Right hindlimb (tissue), 1 donor: ENCODE measurements around the gene FAM72D.
"Not testable (repeated sequence)": the region's sequence is repeated elsewhere in the genome, so short reads cannot be mapped to it uniquely, and the experiment has no call there.

ENCODE experiments used
- DNase-seq: peaks from one replicate; pipeline ENCODE4 v3.0.0-alpha.2; 2018

Gene FAM72D

DNA sequence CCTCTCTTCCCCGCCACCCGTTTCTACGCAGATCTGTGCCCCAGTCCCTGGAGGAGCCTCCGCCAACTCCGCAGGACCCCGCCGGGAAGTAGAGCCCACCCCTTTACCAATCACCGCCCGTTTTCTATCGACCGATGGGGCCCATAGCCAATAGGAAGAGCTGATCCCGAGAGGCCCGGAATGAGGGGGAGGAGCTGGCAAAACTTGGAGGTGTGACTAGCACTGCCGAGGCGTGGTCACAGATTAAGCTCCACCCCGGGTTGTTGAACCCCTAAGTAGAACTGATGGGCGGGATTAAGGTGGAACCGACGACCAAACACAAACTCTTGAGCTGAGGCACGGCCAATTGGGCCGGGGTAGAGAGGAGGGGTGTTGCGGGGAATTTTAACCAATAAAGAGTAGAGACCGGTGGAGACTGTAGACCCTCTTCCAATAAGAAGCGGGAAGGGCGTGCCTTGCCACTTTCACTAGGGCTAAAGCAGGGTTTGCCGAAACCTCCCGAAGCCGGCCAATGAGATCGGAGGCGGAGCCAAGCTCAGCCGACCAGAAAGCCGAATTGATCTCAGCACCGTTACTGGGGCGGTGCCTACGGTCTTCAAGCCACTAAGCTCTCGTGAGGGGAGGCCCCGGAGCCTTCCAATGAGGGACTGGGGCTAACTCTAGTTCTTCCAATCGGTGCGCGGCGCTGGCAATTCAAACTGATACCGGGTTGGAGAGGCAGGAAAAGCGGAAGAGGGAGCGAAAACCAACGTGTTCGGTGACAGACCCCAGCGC lies at the start of gene FAM72D, which contains the start of gene SRGAP2B:
Gene FAM72D (plus strand): TSS at position 691 of the 774 bp plus-strand sequence. CDS start 874 bp downstream, outside the sequence.
Gene SRGAP2B (minus strand): TSS at position 45 of the 774 bp plus-strand sequence. CDS start 2,427 bp downstream, outside the sequence.
- DNase-seq: not testable (repeated sequence)

DNA sequence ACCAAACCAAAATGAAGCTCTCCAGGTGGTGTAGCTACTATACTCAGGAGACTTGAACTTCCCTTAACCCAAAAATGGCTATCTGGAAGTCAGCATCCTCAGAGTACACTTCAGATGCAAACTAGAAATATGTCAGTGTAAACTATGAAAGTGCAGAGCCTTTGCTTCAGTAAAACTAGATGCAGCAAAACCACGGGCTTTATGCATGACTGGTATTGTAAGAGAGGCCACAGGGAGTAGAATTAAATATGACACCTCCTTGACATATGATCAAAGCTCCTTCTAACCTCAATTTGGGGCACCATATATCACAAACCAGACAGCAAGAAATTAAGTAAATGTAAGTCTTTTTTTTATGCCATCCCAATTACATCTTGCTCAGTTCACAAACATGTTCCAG lies 48.2 kb upstream of the FAM72D start:
- DNase-seq: not testable (repeated sequence)

DNA sequence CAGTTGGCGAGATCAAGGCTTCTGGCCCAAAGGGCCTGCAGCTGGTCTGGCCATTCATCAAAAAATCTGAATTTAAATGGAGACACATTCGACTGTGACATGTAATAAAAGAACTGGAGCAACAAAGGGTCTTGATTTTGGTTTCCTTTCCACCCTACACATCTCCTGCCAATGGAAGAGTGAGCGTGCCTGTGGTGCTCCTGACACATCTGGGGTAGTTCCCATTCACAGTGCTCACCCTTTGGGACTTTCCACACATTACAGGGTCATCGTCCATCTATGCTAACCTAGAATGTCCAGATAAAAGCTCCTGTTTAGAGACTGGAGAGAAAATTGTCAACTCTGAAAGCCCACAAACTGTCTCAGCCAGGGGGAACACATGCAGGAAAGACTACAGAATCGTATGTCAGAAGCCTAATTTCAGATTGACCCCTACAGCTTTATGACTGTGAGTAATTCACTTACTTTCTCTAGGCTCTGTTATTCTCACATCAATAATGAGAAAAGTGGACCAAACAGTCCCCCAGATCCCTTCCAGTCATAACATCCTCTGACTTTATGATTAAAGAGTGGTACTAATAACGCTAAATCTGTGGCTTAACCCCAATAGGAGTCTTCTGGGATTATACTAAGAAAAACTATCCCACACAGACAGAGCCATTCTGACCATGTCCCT lies 47.5 kb upstream of the FAM72D start:
- DNase-seq: not testable (repeated sequence)

DNA sequence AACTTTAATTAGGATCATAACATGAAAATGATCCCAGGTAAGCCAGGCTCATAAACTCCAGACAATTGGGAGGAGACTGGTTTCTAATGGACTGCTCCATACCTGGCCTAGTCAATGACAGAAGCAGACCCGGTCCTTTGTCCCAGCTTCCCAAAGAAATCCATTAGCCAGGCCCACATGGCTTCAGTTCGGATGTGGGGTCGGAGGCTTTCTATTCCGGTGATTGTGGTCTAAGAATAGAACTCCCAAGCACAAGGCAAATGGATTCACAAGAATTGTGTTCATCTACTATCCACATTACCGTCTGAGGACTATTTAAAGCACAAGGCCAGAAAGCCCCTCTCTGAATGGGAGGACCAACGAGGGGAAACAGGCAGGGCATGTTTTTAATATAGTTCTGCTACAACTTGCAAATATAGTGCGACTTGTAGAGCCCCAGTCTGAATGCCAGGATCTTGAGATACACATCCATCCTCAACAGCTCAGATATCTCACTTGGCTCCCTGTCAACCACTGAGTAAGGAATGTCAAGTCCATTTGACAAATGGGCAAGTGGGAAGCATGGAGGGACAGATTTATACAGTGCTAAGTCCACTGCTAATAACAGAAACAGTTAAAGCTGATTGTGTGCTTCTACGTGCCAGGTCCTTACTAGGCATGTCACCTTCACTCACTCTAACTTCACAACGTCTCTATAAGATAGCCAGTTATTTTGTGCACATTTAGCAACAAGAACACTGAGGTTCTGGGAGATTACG lies 43.6 kb upstream of the FAM72D start:
- not testable (repeated sequence) for DNase-seq

DNA sequence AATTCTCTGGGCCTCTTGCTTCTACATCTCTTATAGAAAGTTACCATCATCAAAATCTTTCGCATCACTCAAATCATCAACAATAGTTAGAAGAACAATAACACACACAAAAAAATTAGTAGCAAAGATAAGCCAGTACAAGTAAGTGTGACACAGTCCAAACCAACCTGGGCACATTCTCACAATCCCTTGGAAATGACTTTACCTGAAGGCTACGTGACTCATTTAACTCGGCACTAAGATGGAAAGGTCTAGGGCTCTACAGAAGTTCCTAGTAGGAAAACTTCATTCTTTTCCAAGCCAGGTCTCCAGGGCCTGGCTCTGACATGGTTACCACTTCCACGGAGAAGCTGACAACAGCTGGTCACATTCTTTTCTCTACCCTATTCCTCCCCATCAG lies 42.3 kb upstream of the FAM72D start:
- not testable (repeated sequence) for DNase-seq

DNA sequence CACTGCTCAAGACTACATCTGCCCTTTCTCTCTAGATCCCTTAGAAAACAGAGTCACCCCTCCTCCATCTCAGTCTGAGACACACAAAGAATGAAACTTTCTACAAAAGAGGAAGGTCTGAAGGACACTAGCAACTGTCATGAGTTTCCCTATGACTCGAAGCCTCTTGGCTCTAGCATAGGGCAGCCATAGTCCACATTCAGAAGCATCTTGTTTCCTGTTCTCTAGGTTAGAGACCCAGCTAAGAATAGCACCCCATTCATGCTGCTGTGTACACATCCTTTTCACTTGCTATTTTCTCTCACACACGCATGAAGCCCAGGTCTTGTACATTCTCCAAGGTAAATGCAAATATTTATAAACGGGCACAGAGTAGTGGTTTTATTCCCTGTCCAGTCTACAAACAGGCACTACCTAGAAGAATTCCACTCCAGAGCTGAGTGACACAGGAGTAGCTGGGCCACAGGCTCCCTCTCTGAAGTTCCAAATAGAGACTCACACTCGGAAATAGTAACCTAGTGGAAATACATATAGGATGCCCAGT lies 40.5 kb upstream of the FAM72D start:
- DNase-seq: not testable (repeated sequence)

DNA sequence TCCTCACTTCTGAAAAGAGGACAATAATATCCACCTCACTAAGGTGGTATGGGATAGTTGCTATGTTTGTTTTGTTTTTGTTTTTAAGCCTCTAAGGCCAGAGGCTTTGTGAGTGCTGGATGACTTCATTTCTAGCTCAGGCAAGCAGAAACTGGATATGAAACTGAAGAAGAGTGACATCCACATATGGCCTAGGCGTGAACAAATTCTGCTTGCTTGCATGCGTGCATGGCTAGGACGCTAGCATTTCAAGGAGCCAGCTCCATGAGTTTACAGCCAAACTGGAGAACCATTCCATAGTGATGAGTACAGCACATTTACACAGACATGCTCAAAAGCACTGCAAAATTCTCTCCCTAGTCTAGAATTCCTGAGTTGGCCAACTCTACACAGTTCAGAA lies 37.6 kb upstream of the FAM72D start:
- not testable (repeated sequence) for DNase-seq

DNA sequence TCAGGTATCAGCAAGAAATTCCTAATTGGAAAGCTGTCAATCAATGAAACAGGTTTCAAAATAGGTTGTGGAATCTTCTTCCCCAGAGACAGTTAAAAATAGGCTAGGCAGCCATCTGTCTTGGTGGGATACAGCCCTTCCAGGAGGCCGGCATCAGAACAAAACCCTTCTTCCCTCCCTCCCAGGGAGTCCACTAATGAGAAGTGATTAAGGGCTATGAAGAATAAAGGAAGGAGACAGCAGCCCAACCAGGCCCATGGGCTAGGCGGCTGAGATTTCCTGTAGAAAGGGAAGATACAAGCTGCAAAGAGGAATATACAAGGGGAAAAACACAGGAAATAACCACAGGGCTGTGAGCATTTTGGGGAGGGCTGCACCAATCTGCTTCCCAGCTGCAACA lies 32.5 kb upstream of the FAM72D start:
- DNase-seq: not testable (repeated sequence)

DNA sequence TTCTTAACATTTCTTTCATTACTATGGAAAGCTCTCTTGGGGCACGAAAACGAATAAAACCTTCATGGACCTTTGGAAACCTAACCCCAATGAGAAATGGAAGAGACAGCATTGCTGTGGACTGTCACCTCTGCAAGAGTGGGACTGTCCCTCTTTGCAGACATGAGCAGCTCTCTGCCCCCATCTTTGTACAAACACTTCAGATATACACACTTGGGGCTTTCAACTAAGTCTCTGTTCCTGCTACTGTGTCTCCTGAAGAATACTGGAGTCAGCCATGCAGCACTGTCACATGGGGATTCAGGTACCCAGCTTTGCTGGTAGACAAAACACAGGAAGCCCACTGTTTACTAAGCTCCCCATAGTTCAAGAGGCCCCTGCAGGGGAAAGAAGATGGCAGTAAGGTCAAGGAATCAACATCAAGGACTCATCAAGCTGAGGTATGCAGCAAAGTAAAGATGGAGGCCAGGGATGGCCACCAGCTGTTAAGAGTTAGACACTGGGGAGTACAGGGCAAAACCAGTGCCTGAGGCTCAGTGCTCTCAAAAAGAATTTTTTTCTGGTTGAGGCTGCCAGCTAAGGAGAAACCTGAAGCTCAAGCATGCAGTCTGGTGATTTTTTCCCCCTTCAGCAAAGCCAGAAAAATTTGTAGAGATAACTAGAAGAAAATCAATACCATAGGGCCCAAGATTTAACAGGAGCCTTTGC lies 31.7 kb upstream of the FAM72D start:
- not testable (repeated sequence) for DNase-seq

DNA sequence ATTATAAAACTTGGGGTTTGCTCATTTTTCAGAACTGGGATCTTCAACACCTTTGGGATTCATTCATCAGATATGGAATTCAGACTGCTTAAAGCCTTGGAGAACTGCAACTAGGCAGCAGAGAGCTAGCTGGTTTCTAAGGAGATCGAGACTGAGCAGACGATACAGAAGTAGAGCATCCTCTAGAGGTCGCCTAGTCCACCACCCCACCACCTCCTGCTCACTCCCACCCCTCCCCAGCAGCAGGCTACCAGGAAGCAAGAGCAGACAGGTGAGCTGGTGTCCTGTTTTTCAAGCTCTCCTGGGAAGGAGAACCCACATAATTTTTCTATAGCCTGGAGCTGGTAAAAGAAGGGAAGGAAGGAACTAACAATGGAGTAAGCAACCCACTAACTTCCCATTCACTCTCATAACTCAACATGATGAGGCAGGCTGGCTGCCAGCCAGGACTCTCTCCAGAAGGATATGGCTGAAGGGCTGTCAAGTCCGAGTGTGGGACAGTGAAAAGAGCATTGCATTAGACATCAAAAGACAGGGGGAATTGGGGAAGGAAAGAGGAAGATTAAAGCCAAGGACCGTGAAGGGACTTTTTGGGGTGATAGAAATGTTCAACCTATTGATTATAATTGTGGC lies 30.5 kb upstream of the FAM72D start:
- not testable (repeated sequence) for DNase-seq

DNA sequence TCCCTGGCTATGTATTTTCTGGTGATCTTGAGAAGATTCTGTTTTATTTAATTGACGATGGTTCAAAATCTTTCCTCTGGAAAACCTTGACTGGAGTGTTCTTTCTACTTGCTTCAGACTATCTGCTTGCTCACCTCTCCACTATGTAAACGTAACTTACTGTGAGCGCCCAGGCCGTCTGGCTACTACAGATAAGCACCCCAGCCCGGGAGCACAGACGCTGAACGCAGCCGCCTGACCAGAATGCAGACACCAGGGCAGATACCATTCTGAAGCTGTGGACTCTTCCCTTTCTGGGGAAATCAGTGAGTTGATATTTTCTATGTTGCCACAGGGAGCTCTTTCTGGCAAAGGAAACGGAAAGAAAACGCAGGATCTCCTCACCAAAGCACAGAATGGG lies 29.3 kb upstream of the FAM72D start:
- DNase-seq: not testable (repeated sequence)

DNA sequence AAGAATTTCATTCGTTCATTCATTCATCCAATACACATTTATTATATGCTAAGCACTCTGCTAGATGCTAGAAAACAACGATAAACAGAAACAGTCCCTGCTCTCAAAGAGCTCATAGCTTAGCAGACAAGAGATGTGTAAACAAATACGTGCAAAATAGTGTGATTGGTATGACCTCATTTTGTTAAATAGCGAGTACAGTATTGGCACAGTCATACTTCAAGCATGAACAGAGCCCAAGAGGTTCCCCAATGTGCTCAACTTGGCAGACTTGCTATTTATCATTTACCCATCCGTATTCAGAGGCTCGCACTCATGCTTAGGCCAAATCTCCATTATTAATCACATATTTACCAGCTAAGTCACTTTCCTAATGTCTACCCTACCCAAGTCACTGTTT lies 24.2 kb upstream of the FAM72D start:
- not testable (repeated sequence) for DNase-seq

DNA sequence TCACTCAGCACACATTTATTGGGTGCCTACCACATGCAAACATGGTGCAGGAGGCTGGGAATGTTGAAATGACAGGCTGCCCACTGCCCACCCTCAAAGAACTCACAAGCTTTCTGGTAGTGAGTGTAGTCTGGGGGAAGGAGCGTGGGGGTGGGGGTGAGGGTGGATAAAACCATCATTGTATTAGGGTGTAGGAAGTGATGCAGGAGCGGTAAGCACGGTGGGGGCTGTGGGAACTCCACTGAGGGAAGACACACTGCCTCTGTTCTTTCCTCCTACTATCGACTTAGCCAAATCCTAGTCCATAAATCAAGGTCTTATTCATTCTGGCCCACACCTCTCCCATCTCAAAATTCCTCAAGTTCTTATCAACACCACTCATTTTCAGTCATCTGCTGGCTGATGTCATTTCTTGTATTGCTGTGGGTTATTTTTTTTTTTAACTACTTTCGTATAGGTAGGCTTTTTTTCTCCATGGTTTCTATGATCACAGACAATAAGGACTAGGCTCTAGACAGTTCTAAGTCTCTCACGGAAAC lies 21.7 kb upstream of the FAM72D start:
- DNase-seq: not testable (repeated sequence)

DNA sequence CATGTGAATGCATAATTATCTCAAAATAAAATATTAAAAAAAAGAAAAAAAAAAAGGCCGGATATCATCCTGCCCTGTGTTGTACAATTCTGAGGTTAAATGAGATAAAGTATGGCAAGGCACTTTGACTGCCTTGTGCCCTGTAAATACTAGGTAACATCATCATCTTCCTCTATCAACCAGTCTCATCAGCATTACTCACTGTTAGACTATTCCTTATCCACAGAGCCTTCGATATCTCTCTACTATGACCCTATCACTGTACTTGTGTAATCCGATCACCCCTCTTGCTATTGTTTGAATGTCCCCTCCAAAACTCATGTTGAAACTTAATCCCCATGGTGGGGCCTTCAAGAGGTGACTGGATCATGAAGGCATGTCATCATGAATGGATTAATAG lies 18.9 kb upstream of the FAM72D start:
- DNase-seq: not testable (repeated sequence)

DNA sequence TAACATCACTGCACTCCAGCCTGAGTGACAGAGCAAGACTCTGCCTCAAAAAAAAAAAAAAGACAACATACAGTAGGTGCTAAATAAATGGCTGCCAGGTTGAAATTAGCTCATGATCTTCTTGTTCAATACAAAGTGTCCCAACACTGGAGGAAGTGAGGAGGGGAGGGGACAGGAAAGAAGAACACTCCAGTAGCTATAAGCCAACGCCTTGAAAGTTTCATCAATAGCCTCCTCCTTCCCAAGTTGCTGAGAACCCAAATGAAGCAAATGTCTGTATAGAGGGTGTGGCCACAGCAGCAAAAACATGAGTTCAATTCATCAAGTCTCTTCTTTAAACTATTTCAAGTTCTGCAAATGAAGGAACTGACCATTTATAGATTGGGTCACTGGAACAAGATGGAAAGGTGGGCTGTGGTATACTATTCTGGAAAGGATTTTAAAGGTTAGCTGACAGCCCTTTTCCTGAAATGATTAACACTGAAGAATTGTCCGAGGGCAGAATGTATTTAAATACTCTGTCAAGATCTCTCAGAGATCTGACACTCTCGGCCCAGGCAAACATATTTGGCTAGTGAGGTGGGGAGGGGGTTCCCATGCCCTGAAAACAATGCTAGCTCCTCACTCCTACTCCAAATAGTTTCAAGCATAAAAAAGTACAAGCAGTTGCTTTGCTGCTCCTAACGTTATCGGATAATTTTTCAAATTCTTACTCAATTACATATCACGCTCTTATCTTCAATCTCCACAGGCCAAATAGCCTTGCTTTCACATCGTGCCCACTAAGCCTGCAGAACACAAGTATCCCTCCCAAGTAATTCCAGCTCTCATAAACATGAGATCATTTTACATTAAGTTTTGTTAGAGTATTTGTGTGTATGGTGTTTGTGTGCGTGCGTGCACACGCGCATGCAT lies 17.6 kb upstream of the FAM72D start:
- not testable (repeated sequence) for DNase-seq

DNA sequence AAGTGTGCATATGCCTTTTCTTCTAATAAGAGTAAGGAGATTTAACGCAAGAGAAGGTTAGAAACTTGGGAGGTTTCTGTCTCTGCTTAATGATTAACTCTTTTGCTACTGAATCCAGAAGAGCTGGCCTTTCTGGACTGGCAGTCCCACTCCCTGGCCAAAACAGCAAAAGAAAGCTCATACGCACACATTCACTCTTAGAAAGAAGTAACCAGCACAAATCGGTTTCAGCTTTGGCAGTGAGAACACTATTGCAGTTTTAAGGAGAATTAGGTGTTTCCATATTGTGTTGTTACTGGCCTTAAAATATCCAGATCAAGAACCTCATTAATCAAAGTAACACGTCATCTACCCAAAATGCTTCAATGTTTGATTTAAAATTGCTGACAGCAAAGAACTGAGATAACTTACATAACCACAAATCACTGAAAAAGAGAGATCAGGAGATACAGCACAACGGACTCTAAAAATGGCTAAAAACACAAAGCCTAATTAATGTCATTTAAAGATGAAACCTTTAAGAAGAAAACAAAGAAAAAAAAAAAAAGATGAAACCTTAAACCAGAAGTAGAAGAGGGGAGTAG lies 16.9 kb upstream of the FAM72D start:
- not testable (repeated sequence) for DNase-seq

DNA sequence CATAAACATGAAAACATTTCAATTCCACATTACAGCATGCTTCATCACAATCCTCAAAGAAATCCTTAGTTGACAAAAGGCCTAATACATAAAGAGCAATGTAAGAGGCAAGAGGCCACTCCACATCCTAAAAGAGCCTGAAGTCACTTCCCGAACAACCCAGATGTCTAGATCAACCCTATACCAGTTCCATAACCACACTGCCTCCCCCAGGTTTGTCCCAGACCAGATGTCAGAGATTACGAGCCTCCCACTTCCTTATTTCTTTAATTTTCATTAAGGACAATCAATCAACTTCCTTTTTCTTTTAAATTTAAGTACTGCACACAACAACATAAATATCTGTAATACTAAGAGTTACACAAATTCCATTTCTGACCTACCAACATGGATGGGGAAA lies 16.0 kb upstream of the FAM72D start:
- DNase-seq: not testable (repeated sequence)

DNA sequence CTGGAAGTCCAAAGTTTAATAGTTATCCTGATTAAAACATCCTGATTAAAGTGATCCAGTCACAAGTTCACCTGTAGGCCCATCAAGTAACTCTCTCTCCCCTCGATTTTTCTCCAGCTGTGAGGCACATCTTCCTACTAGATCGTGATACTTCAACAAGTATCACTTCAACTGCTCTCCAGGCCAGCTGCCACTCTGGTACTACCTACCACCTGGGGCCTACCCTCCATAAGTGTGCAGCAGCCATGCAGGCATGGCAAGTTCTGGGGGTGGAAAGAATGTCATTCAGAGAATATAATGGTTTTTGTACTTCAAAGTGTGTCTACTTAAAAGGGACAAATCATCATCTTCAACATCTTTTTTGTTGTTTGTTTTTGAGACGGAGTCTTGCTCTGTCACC lies 15.6 kb upstream of the FAM72D start:
- not testable (repeated sequence) for DNase-seq

DNA sequence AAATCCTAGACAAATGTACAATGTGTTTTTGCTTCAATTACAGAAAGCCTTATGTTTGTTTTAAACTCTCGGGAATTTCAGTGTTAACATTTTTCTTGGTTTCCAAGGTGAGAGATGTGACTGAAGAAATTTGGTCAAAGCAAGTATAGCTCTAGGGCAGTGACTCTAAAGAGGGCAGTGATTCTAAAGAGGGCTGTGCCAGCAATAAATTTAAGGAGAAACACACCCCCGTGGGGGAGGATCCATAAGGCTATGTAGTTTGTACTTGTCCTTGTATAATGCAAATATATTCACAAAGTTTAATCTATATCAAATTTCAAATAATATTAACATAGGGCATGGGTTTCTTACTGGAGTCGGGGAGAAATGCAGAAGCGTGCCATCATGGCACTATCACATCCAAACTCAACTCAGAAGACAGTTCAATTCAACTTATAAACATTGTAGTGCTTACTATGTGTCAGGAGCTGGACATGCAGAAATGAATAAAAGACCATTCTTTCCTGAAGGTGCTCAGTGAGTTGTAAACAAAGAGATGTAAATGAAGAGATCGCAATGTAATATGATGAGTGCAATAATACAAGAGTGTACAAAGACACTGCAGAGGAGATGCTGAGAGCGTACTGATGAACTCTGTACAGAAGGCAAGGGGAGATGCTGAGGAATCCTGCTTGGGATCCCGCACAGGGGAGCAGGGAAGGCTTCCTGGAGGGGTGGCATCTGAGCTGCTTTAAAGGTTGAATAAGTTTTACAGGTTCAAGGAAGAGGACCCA lies 13.1 kb upstream of the FAM72D start:
- not testable (repeated sequence) for DNase-seq
